GM12873 (cell line): ENCODE data around the gene MEAK7.

Source experiments
- CTCF ChIP-seq: IDR thresholded peaks from 2 replicates; pipeline ENCODE4 v1.5.1; 2012; ENCODE audit warnings: low read depth, mild to moderate bottlenecking, moderate library complexity, low read length, control low read depth; ENCODE audit not compliant: insufficient read depth; ENCODE audit errors: missing control alignments

MEAK7 gene

DNA sequence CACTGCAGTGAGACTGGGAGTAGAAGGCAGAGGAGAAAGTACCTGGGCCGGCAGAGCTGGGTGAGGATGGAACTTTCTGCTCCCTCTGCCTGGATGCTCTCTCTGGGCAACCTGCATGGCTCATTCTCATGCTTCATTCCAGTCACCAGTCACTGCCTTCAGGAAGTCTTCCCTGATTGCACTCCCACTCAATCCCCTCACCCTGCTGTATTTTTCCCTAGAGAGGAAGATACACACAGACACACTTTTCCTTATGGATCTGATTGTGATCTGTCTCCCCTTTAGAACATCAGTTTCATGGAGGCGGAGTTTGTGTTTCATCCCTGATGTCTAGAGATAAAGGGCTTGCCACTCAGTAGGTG lies 44.9 kb downstream of the MEAK7 start:
- no peak for TF ChIP-seq CTCF

- TF ChIP-seq CTCF, result no peak
These were observed 45.6 kb downstream of the MEAK7 start for GRCh38 chr16:84458606-84459532.

DNA sequence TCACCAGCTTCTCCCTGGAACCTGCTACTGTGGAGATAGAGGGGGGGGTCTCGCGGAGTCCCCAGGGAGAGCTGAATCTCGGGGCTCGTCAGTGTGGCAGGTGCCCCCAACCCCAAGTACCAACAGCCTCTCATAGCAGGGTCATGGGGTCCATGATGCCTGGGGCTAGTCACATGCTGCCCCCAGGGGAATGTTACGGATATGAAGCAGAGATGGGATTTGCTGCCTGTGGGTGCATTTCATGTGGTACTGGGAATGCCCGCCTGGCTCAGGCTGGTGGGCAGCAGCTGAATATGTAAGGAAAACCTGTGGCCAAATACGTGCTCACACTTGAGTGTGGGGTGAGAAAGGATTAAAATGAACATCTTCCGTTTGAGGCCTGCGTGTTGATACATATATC lies 49.4 kb downstream of the MEAK7 start:
- no peak for TF ChIP-seq CTCF
